Liver (tissue), 3 donors: ENCODE measurements around the gene STK32C.

Experiments used
- ATF3 ChIP-seq: IDR thresholded peaks from 2 replicates; pipeline ENCODE4 v1.6.1; 2016; ENCODE audit warnings: antibody characterized with exemption
- CTCF ChIP-seq: fragments of 150-350 bp; IDR thresholded peaks from 2 replicates; pipeline ENCODE4 v1.5.1; 2017; ENCODE audit warnings: improper control_type of control experiment, low read depth, low read length; ENCODE audit not compliant: missing input control
- EGR1 ChIP-seq, 2 donors: IDR thresholded peaks; 2 replicates each; pipeline ENCODE4 v1.6.1; 2016 to 2018; ENCODE audit warnings: antibody characterized with exemption in 2 of 2, low read depth in 2 of 2
- GABPA ChIP-seq, 2 donors: IDR thresholded peaks in 1 of 2; conservative IDR thresholded peaks in 1 of 2; 2 replicates each; pipeline ENCODE4 v1.6.1; 2016; ENCODE audit warnings: antibody characterized with exemption in 2 of 2, mild to moderate bottlenecking in 1 of 2, moderate library complexity in 1 of 2
- MAX ChIP-seq: IDR thresholded peaks from 2 replicates; pipeline ENCODE4 v1.6.1; 2016; ENCODE audit warnings: antibody characterized with exemption
- REST ChIP-seq: IDR thresholded peaks from 2 replicates; pipeline ENCODE4 v1.6.1; 2016; ENCODE audit warnings: antibody characterized with exemption, mild to moderate bottlenecking
- TAF1 ChIP-seq: conservative IDR thresholded peaks from 2 replicates; pipeline ENCODE4 v1.6.1; 2016; ENCODE audit warnings: antibody characterized with exemption, mild to moderate bottlenecking
- YY1 ChIP-seq: IDR thresholded peaks from 2 replicates; pipeline ENCODE4 v1.6.1; 2016; ENCODE audit warnings: antibody characterized with exemption, mild to moderate bottlenecking
- ZBTB33 ChIP-seq: IDR thresholded peaks from 2 replicates; pipeline ENCODE4 v1.6.1; 2016; ENCODE audit warnings: antibody characterized with exemption
- donor health status: healthy.
- donor health status: healthy.

- TF ChIP-seq TAF1 (no peak), CTCF (no peak), ZBTB33 (no peak), YY1 (no peak), GABPA (IDR thresholded peaks at IDR 0.05 in 1 of 2, conservative IDR thresholded peaks at IDR 0.05 in 1 of 2) (no peak), REST (no peak), EGR1 (IDR thresholded peaks at IDR 0.05; ENCODE audit: low read depth in 2 of 2) (no peak), ATF3 (no peak), MAX (no peak)
Measured at GRCh38 chr10:132209978-132210530, 97.7 kb downstream of the STK32C start.
